Measurements from ENCODE around the gene MAFB. TPM values are rescaled to one million over a fixed set of nuclear protein-coding genes. Genes with fewer than 3 reads are reported as not detected.

Gene MAFB
- polyA plus RNA-seq, 3 donors, result 113 to 161 (median 134) TPM

DNA sequence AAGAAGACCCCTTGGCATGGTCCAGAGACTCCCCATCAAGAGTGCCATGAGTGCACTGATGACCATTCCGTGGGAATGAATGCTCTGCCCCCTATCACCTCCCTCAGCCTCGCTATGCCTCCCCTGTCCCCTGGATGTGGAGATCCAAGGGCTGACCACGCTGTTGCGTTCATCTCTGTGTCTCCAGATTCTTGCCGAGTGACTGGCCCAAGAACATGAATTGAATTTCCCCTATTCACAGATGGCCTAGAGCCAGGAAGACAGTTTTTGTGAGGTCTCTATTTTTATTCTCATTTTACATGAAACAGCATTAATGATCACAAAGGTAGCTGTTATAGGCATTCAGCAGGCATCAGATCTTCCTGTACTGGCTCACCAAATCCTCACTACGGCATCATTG, 33.6 kb downstream of the MAFB start:
- peaks cover 2% of the 10 kb centered on the region for H3K4me1 Mint-ChIP-seq
- peaks cover 0 to 1% (median 0%) of the 10 kb centered on the region in 7 donors for H3K9me3 Mint-ChIP-seq

DNA sequence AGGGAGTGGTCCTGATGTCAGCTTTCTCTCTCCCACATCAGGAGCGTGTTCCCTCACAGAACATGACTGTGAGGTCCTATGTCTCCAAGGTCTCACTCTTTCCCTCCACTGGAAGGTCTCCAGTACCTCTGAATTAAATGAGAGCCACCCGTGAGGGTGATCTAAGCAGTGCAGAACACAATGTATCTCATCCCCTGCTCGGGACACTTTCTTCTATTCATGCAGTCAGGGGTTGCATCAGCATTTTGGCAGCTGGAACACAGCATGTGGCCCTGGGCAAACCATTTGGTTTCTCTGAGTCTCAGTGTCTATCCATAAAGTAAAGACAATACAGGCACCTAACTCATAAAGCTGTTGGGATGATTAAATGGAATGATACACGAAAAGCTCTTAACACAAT, 34.2 kb downstream of the MAFB start:
- intact Hi-C loops (cut with micrococcal nuclease), result no loop called here
- WGBS (ENCODE audit: insufficient coverage), result 100% methylated on average over 2 of the region's 4 CpGs
- TF ChIP-seq, protein P1, sequence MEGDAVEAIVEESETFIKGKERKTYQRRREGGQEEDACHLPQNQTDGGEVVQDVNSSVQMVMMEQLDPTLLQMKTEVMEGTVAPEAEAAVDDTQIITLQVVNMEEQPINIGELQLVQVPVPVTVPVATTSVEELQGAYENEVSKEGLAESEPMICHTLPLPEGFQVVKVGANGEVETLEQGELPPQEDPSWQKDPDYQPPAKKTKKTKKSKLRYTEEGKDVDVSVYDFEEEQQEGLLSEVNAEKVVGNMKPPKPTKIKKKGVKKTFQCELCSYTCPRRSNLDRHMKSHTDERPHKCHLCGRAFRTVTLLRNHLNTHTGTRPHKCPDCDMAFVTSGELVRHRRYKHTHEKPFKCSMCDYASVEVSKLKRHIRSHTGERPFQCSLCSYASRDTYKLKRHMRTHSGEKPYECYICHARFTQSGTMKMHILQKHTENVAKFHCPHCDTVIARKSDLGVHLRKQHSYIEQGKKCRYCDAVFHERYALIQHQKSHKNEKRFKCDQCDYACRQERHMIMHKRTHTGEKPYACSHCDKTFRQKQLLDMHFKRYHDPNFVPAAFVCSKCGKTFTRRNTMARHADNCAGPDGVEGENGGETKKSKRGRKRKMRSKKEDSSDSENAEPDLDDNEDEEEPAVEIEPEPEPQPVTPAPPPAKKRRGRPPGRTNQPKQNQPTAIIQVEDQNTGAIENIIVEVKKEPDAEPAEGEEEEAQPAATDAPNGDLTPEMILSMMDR (IDR thresholded peaks at IDR 0.05), result no peak
- H3K27ac Mint-ChIP-seq, result no peak overlapping the region
- Histone ChIP-seq H3K4me1 (ENCODE audit: control insufficient read depth in 1 of 2, insufficient read depth in 2 of 2, low read length in 2 of 2) (no peaks in the 10 kb centered on the region), H2AFZ (ENCODE audit: insufficient read depth, low read depth, low read length, poor library complexity, severe bottlenecking) (no peak overlapping the region), H3K27ac (ENCODE audit: low read depth in 1 of 2, low read length in 2 of 2) (no peak overlapping the region), H3K36me3 (replicated peaks in 1 of 2; ENCODE audit: control insufficient read depth in 1 of 2, insufficient read depth in 2 of 2, low read length in 2 of 2) (no peaks in the 10 kb centered on the region), H3K9me3 (replicated peaks in 1 of 2; ENCODE audit: control insufficient read depth in 1 of 2, insufficient read depth in 1 of 2, low read length in 2 of 2) (no peaks in the 10 kb centered on the region), H3K4me2 (replicated peaks; ENCODE audit: extremely low read depth, low read length, poor library complexity, severe bottlenecking) (no peak overlapping the region), H3K79me2 (ENCODE audit: insufficient read depth, low read length) (no peaks in the 10 kb centered on the region), H3K4me3 (replicated peaks in 1 of 3; ENCODE audit: low read depth in 2 of 3, low read length in 3 of 3) (no peak overlapping the region), H3K27me3 (ENCODE audit: control insufficient read depth in 2 of 2, insufficient read depth in 2 of 2, low read length in 2 of 2) (no peaks in the 10 kb centered on the region), H4K20me1 (ENCODE audit: insufficient read depth, low read length) (no peaks in the 10 kb centered on the region), H3K9ac (ENCODE audit: insufficient read depth, low read length, poor library complexity, severe bottlenecking) (no peak overlapping the region)
- DNase-seq, result no peak
- no peak overlapping the region for H3K4me3 Mint-ChIP-seq
- H3K9me3 Mint-ChIP-seq, result peaks cover 0 to 1% (median 0%) of the 10 kb centered on the region in 7 donors
- peaks cover 2% of the 10 kb centered on the region for H3K4me1 Mint-ChIP-seq
- H3K27me3 Mint-ChIP-seq (ENCODE audit: low read depth in 3 of 3), result peaks cover 10 to 15% (median 11%) of the 10 kb centered on the region in 3 donors
- H3K36me3 Mint-ChIP-seq, result no peaks in the 10 kb centered on the region

More for the DNA sequence above, 33.6 kb downstream of the MAFB start:
- Histone ChIP-seq H3K9me3 (replicated peaks in 1 of 2; ENCODE audit: control insufficient read depth in 1 of 2, insufficient read depth in 1 of 2, low read length in 2 of 2) (no peaks in the 10 kb centered on the region), H3K36me3 (replicated peaks in 1 of 2; ENCODE audit: control insufficient read depth in 1 of 2, insufficient read depth in 2 of 2, low read length in 2 of 2) (no peaks in the 10 kb centered on the region), H4K20me1 (ENCODE audit: insufficient read depth, low read length) (no peaks in the 10 kb centered on the region), H3K27ac (ENCODE audit: low read depth in 1 of 2, low read length in 2 of 2) (no peak overlapping the region), H3K4me2 (replicated peaks; ENCODE audit: extremely low read depth, low read length, poor library complexity, severe bottlenecking) (no peak overlapping the region), H3K27me3 (ENCODE audit: control insufficient read depth in 2 of 2, insufficient read depth in 2 of 2, low read length in 2 of 2) (no peaks in the 10 kb centered on the region), H3K9ac (ENCODE audit: insufficient read depth, low read length, poor library complexity, severe bottlenecking) (no peak overlapping the region), H3K79me2 (ENCODE audit: insufficient read depth, low read length) (no peaks in the 10 kb centered on the region), H3K4me1 (ENCODE audit: control insufficient read depth in 1 of 2, insufficient read depth in 2 of 2, low read length in 2 of 2) (no peaks in the 10 kb centered on the region), H3K4me3 (replicated peaks in 1 of 3; ENCODE audit: low read depth in 2 of 3, low read length in 3 of 3) (no peak overlapping the region), H2AFZ (ENCODE audit: insufficient read depth, low read depth, low read length, poor library complexity, severe bottlenecking) (no peak overlapping the region)
- no peak overlapping the region for H3K27ac Mint-ChIP-seq
- 95% methylated on average over 5 of the region's 6 CpGs for WGBS (ENCODE audit: insufficient coverage)
- TF ChIP-seq, protein P1 (IDR thresholded peaks at IDR 0.05), result no peak
- H3K36me3 Mint-ChIP-seq, result no peaks in the 10 kb centered on the region
- peaks cover 10 to 15% (median 13%) of the 10 kb centered on the region in 3 donors for H3K27me3 Mint-ChIP-seq (ENCODE audit: low read depth in 3 of 3)
- intact Hi-C loops (cut with micrococcal nuclease), result no loop called here
- no peak overlapping the region for H3K4me3 Mint-ChIP-seq
- no peak for DNase-seq

All from CD14-positive monocyte (primary cell).